Sigmoid colon (tissue), 4 donors: ENCODE data around the gene MAST2.

Experiments used
- CTCF ChIP-seq, 4 experiments: fragments of 450-650 bp in 3 of 4; fragments of 200-600 bp in 1 of 4; IDR thresholded peaks; one replicate each; pipeline ENCODE4 v1.5.1; 2016 to 2019; ENCODE audit warnings: antibody characterized with exemption in 4 of 4, mild to moderate bottlenecking in 3 of 4, moderate library complexity in 2 of 4
- EP300 ChIP-seq, 4 donors: sonication (generic); formaldehyde crosslinking; IDR thresholded peaks; one replicate each; pipeline ENCODE4 v1.6.1; 2017; ENCODE audit warnings: antibody characterized with exemption in 4 of 4
- POLR2A ChIP-seq, 2 donors: fragments of 450-650 bp; IDR thresholded peaks; one replicate each; pipeline ENCODE4 v1.6.1; 2016; ENCODE audit warnings: antibody characterized with exemption in 2 of 2, mild to moderate bottlenecking in 2 of 2, moderate library complexity in 2 of 2
- POLR2AphosphoS5 ChIP-seq, 4 donors: sonication (generic); formaldehyde crosslinking; IDR thresholded peaks; one replicate each; pipeline ENCODE4 v1.6.1; 2017; ENCODE audit warnings: antibody characterized with exemption in 4 of 4

GRCh38 chr1:45833361-45833760, 29.9 kb downstream of the MAST2 start:
- TF ChIP-seq CTCF (IDR thresholded peaks at IDR 0.05) (no peak), POLR2AphosphoS5 (IDR thresholded peaks at IDR 0.05) (no peak), POLR2A (IDR thresholded peaks at IDR 0.05) (no peak), EP300 (IDR thresholded peaks at IDR 0.05) (no peak)
